Measurements from ENCODE around the gene RNF151.
A peak's percentile ranks its signal among the peaks of the same experiment; 100 is the strongest.

Gene RNF151

GRCh38 chr16:1991135-1991551, 24.5 kb downstream of the RNF151 start:
- no peak for DNase-seq (ENCODE audit: low read depth in 4 of 4, low spot score in 1 of 4)

- DNase-seq (ENCODE audit: low read depth in 4 of 4, low spot score in 1 of 4), result no peak
Observed at GRCh38 chr16:1991588-1991947, 24.9 kb downstream of the RNF151 start.

GRCh38 chr16:1991948-1992703, 25.5 kb downstream of the RNF151 start:
- peak; percentile 91 to 97 (median 96) for DNase-seq (ENCODE audit: low read depth in 4 of 4, low spot score in 1 of 4)

GRCh38 chr16:1992704-1993317, 26.2 kb downstream of the RNF151 start:
- DNase-seq (ENCODE audit: low read depth in 4 of 4, low spot score in 1 of 4), result no peak

- DNase-seq (ENCODE audit: low read depth in 4 of 4, low spot score in 1 of 4), result no peak
Observed at GRCh38 chr16:1993731-1994131, 27.1 kb downstream of the RNF151 start.

- DNase-seq (ENCODE audit: low read depth in 4 of 4, low spot score in 1 of 4), result no peak
Observed at GRCh38 chr16:1997494-1998359, 31.1 kb downstream of the RNF151 start.

GRCh38 chr16:1998360-1998835, 31.7 kb downstream of the RNF151 start:
- no peak for DNase-seq (ENCODE audit: low read depth in 4 of 4, low spot score in 1 of 4)

GRCh38 chr16:1998852-1999801, 32.5 kb downstream of the RNF151 start:
- no peak for DNase-seq (ENCODE audit: low read depth in 4 of 4, low spot score in 1 of 4)

- DNase-seq (ENCODE audit: low read depth in 4 of 4, low spot score in 1 of 4), result no peak
Observed at GRCh38 chr16:1999866-2000514, 33.3 kb downstream of the RNF151 start.

- no peak for DNase-seq (ENCODE audit: low read depth in 4 of 4, low spot score in 1 of 4)
Observed at GRCh38 chr16:2001035-2001434, 34.4 kb downstream of the RNF151 start.

- no peak for DNase-seq (ENCODE audit: low read depth in 4 of 4, low spot score in 1 of 4)
Observed at GRCh38 chr16:2001456-2002355, 35.0 kb downstream of the RNF151 start.

- no peak for DNase-seq (ENCODE audit: low read depth in 4 of 4, low spot score in 1 of 4)
Observed at GRCh38 chr16:2002406-2003230, 36.0 kb downstream of the RNF151 start.

- DNase-seq (ENCODE audit: low read depth in 4 of 4, low spot score in 1 of 4), result no peak
Observed at GRCh38 chr16:2003231-2003826, 36.7 kb downstream of the RNF151 start.

GRCh38 chr16:2003827-2004641, 37.4 kb downstream of the RNF151 start:
- DNase-seq (ENCODE audit: low read depth in 4 of 4, low spot score in 1 of 4), result peak; percentile 70 to 89 (median 79)

GRCh38 chr16:2004795-2005517, 38.3 kb downstream of the RNF151 start:
- no peak for DNase-seq (ENCODE audit: low read depth in 4 of 4, low spot score in 1 of 4)

GRCh38 chr16:2005646-2006045, 39.0 kb downstream of the RNF151 start:
- no peak for DNase-seq (ENCODE audit: low read depth in 4 of 4, low spot score in 1 of 4)

Data from stimulated activated CD4-positive, alpha-beta T cell treated with anti-CD3 and anti-CD28 coated beads, Interleukin-1b, Interleukin-23, amount 100 ng/mL, for 24 hours (primary cell).